COLO668 (cell line): ENCODE data around the gene USP12.
"Not testable (repeated sequence)": the region's sequence is repeated elsewhere in the genome, so short reads cannot be mapped to it uniquely, and the experiment has no call there.

Source experiments
- DNase-seq: peaks from one replicate; lab custom pipeline; 2025; ENCODE audit not compliant: unreplicated experiment; lab: John Stamatoyannopoulos, UW

Gene USP12

GRCh38 chr13:27124571-27124970 is 47.0 kb downstream of the USP12 start:
- DNase-seq, result no peak

- DNase-seq, result not testable (repeated sequence)
Measured at GRCh38 chr13:27123445-27123844, 48.2 kb downstream of the USP12 start.

- DNase-seq, result no peak
Measured at GRCh38 chr13:27122036-27122435, 49.6 kb downstream of the USP12 start.

GRCh38 chr13:27120811-27121210 is 50.8 kb downstream of the USP12 start:
- no peak for DNase-seq

- DNase-seq, result no peak
Measured at GRCh38 chr13:27120011-27120410, 51.6 kb downstream of the USP12 start.

GRCh38 chr13:27118428-27119054 is 53.1 kb downstream of the USP12 start:
- no peak for DNase-seq

GRCh38 chr13:27117952-27118351 is 53.7 kb downstream of the USP12 start:
- DNase-seq, result peak; percentile 58

GRCh38 chr13:27117158-27117557 is 54.5 kb downstream of the USP12 start:
- no peak for DNase-seq

- DNase-seq, result no peak
Measured at GRCh38 chr13:27113436-27113835, 58.2 kb downstream of the USP12 start.

GRCh38 chr13:27112006-27112405 is 59.6 kb downstream of the USP12 start:
- no peak for DNase-seq

- no peak for DNase-seq
Measured at GRCh38 chr13:27110056-27110746, 61.4 kb downstream of the USP12 start.

GRCh38 chr13:27106144-27106543 is 65.5 kb downstream of the USP12 start:
- no peak for DNase-seq

GRCh38 chr13:27104606-27105005 is 67.0 kb downstream of the USP12 start:
- no peak for DNase-seq

GRCh38 chr13:27101847-27102246 is 69.8 kb downstream of the USP12 start:
- no peak for DNase-seq

GRCh38 chr13:27101289-27101688 is 70.3 kb downstream of the USP12 start:
- no peak for DNase-seq

- DNase-seq, result no peak
Measured at GRCh38 chr13:27097691-27098090, 73.9 kb downstream of the USP12 start.

GRCh38 chr13:27091451-27091850 is 80.2 kb downstream of the USP12 start:
- no peak for DNase-seq

- DNase-seq, result no peak
Measured at GRCh38 chr13:27088619-27089018, 83.0 kb downstream of the USP12 start.

GRCh38 chr13:27086599-27087265 is 84.9 kb downstream of the USP12 start:
- no peak for DNase-seq

GRCh38 chr13:27083183-27083582 is 88.4 kb downstream of the USP12 start:
- no peak for DNase-seq

GRCh38 chr13:27081893-27082679 is 89.5 kb downstream of the USP12 start:
- no peak for DNase-seq
